NCI-H187 (cell line): ENCODE data around the gene MYH14.

Experiments
- DNase-seq, 2 experiments: peaks; one replicate each; lab custom pipeline; 2025; lab: John Stamatoyannopoulos, UW

The MYH14 gene

DNA sequence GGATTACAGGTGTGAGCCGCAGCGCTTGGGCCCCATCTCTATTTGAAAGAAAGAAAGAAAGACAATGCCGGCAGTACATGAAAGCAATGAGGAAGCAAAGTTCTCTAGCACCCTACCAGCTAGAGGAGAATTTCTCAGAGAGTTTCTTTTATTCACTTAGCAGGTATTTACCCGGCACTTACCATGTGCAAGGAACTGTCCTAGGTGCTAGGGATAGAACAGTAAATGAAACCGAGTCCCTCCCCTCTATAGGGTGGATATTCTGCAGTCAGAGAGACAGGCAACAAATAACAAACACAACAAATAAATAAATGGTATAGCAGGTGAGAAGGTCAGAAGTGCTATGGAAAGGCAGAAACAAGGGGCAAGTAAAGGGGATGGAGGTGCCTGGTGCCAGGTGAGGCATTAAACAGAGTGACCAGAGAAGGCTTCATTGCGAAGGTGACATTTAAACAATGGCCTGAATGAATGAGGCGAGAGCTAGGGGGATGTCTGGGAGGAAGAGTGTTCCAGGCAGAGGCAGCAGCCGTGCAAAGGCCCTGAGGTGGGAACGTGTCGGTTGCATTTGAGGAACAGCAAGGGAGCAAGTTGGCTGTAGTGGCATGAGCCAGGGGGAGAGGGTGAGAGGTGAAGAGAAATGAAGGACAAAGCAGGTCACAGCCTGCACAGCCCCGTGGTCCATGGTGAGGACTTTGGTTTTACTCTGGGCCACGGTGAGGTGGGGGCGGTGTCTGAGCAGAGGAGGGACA, 10.8 kb upstream of the MYH14 start:
- DNase-seq = no peak

GRCh38 chr19:50195224-50195623, 8.2 kb upstream of the MYH14 start:
- no peak for DNase-seq

DNA sequence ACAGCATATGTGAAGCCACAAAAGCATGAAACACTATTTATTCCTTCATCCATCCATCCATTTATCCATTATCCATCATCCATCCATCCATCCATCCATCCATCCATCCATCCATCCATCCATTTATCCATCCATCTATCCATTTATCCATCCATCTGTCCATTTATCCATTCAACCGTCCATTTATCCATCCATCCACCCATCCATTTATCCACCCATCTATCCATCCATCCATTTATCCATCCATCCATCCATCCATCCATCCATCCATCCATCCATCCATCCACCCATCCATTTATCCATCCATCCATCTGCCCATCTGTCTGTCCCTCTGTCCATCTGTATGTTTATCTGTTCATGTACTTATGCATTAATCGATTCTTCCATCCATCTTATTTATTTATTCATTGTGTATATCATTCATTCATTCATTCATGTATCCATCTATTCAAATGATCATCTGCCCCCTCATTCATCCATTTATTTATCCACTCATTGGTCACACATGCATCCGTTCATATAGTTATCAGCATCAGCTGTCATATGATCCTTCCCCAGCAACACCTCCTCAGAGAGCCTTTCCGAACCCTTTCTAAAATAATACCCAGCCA, 7.0 kb upstream of the MYH14 start:
- DNase-seq = no peak

DNA sequence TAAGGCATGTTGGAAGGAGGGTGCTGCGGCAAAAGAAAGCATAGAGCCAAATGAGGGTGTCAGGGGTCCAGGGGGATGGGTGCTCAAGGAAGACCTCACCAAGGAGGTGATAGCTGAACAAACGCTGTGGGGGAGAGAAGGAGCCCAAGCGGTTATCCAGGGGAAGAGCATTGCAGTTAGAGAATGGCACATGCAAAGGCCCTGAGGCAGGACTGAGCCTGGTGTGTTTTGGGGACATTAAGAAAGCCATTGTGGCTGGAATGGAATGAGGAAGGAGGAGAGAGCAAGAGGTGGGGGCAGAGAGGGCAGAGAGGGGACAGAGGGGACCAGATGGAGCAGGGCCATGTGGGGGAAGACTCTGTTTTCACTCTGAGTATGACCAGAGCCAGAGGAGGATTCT, 6.1 kb upstream of the MYH14 start:
- no peak for DNase-seq

DNA sequence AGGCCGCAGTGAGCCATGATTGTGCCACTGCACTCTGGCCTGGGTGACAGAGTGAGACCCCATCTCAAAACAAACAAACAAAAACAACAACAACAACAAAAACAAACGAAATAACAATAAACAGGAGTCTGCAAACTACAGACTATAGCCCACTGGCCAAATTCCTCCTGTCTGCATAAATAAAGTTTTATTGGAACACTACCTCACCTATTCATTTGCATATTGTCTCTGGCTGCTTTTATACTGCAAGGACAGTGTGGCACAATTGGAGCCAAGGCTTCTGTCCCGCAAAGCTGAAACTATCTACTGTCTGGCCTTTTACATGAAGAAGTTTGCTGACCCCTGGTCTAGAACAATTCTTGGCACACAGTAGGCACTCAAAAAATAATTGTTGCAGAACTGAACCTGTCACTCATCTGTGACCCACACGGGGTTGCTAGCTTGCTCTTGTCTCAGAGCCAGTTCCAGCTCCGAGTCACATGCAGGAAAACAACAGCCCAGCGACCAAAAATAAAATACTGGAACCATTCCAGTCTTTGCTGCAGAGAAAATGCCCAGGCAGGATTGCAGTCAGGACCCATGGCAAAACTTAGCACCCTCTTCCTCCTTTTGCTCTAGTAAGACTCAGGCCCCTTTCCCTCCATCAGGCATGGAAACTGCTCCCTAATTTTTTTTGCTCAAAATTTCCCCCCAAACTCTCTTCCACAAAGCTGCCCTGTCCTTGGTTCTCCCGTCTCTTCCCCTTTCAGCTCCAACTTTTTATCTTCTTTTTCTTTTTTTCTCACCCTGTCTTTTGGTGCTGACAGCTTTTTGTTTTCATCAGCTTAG, 4.8 kb upstream of the MYH14 start:
- no peak for DNase-seq

DNA sequence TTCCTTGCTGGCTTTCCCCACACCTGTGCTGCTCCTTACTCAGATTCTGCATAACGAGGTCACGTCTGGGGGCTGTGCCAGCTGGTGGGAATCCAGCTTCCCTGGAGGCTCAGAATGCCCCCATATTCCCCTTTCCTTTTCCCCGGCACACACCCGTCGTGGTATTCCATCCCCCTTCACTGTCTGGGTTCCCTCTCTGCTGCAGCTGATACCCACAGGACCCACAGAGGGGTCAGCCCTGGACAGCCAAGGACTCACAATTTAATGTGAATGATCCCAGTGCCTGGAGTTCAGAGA, 4.2 kb upstream of the MYH14 start:
- no peak for DNase-seq

- DNase-seq = no peak
Measured at GRCh38 chr19:50202386-50202785, 1.0 kb upstream of the MYH14 start.

DNA sequence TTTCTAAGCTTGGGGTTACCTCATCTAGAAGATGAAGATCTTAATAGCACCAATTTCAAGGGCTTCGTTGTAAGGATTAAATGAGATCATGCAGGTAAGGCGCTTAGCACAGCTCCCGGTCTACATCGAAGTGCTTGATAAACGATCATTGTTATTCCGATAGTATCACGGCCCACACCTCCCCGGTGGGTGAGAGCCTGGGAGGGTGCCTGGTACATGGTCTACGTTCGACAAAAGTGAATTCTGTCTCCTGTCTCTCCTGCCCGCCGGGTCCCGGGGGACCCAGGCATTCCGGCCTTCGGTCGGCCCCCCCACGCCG, 501 bp upstream of the MYH14 start:
- no peak for DNase-seq

GRCh38 chr19:50204081-50204428, 633 bp downstream of the MYH14 start:
- DNase-seq = no peak

DNA sequence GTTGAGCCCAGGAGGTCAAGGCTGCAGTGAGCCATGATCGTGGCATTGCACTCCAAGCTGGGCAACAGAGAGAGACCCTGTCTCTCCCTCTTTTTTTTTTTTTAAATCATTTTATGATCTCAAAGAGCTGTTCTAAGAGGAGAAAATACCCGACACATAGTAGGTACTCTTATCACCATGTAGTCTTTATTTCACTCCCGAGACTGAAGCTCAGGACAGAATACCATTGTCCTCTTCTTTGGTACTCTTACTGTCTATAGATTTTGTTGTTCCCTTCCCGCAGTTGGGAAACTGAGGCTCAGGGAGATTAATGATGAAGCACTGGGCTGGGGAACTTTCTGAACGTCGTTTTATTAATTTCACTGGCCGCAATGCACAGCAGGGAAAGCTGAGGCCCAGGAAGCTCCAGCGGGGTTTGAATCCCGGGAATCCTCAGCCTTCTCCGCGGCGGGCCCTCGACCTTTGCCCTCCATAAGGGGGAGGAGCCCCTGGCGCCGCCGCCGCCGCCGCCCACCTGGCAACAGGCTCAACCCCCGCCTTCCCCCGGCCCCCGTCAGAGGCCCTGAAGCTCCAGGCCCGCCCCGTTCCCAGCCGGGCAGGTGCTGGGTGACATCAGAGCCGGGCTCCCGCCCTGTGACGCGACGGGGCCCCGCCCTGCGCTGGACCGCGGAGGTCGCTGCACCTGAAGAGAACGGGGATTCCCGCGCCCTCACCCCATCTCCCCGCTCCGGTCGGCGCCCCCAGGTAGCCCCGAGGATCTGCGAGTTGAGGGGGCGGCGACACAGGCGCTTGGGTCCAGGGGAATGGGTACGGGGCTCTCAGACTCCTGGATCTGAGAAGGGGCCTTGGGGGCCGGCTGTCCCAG, 1.6 kb downstream of the MYH14 start:
- peak in 1 of 2 experiments; percentile 58 for DNase-seq

DNA sequence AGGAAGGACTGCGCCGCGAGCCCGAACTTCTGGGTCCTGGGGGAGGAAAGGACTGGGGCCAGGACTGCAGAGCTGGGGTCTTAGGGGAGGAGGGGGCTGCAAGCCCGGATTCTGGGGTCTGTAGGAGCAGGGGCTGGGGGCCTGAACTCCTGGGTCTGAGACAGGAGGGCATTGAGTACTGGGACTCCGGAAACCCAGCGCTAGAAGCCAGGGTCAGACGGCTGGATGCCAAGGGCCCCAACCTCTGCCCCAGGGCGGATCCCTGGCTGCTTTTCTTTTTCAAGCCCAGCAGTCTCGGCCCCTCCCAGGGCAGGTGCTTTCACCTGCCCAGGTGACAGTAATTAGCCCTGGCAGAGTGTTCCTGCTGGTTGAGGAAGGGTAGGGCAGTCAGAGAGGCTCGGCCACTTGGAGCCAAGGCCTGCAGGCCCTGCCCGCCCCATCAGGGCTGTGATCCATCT, 2.3 kb downstream of the MYH14 start:
- peak; percentile 15 to 30 for DNase-seq

- DNase-seq = no peak
Measured at GRCh38 chr19:50206191-50206590, 2.8 kb downstream of the MYH14 start.

DNA sequence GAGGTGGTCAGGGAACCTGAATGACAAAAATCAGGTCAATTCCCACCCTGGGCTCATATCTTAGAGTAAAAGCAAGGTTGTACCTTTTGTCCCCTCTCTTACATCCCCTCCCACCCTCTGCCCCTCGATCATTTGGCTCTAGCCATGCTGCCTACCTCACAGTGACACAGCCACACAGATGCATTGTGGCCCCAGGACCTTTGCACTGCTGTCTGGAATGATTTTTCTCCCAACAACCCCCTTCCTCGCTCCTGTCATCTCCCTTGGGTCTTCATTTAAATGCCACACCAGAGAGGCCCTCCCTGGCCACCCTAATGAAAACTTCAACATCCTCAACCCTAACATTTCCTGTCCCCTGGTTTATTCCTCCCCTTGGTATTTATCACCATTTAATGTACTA, 4.3 kb downstream of the MYH14 start:
- no peak for DNase-seq

DNA sequence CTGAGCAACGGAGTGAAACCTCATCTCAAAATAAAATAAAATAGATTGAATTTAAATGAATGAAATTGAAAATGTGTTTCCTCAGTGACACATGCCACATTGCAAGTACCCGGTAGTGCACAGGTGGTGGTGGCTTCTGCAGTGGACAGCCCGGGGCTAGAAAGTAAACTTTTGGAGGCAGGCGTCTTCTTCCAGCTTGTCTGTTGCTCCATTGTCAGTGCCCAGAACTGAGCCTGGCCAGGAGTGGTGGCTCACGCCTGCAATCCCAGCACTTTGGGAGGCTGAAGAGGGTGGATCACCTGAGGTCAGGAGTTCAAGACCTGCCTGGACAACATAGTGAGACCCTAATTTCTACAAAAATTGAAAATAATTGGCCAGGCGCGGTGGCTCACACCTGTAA, 5.7 kb downstream of the MYH14 start:
- DNase-seq = no peak

- DNase-seq = no peak
Measured at GRCh38 chr19:50210425-50210824, 7.0 kb downstream of the MYH14 start.

DNA sequence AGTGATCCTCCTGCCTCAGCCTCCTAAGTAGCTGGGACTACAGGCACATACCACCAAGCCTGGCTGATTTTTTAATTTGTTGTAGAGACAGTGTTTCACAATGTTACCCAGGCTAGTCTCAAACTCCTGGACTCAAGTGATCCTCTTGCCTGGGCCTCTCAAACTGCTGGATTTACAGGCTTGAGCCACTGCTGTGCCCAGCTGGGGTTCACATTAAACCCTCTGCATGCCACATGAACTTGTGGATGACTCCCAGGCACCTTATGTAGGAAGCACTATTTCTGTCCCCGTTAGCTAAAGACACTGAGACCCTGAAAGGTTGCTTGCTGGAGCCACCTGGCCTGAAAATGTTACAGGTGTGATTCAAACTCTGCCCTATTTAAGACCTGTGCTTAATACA, 10.5 kb downstream of the MYH14 start:
- DNase-seq = no peak

- no peak for DNase-seq
Measured at GRCh38 chr19:50214699-50215543, 11.5 kb downstream of the MYH14 start.

GRCh38 chr19:50215820-50216219, 12.4 kb downstream of the MYH14 start:
- DNase-seq = no peak

- no peak for DNase-seq
Measured at GRCh38 chr19:50221087-50221486, 17.7 kb downstream of the MYH14 start.

- DNase-seq = no peak
Measured at GRCh38 chr19:50222691-50223438, 19.4 kb downstream of the MYH14 start.

DNA sequence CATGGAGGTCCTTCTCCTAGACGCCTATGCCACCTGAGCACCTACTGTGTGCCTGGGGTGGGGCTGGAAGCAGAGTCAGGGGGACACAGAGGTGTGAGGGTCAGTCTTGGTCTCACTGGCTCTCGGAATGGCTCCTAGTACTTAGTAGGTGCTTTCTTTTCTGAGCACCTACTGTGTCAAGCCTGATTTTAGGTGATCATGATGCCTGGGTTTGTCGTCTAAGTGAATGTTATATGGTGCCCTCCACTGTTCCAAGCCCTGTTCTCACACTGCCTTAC, 20.0 kb downstream of the MYH14 start:
- no peak for DNase-seq
